ENCODE data around the gene BRF1.

GRCh38 chr14:105247715-105248367, 53.0 kb downstream of the BRF1 start:
- TF ChIP-seq CTCF (conservative IDR thresholded peaks at IDR 0.05; ENCODE audit: low read depth, low read length) (no peak), EZH2 (IDR thresholded peaks at IDR 0.05; ENCODE audit: borderline replicate concordance, low read depth, low read length, poor library complexity, severe bottlenecking) (no peak)

Data from A673 (cell line).